Measurements from ENCODE around the gene SUPV3L1. TPM values are rescaled to one million over a fixed set of nuclear protein-coding genes. Genes with fewer than 3 reads are reported as not detected.
A peak's percentile ranks its signal among the peaks of the same experiment; 100 is the strongest.

Gene SUPV3L1
- total and polyA plus RNA-seq, 9 of the 15 experiments (the other 6 are each of a cell fraction or from before 2014, with no cell fraction given): 45.2 to 156 (median 92.6) TPM

DNA sequence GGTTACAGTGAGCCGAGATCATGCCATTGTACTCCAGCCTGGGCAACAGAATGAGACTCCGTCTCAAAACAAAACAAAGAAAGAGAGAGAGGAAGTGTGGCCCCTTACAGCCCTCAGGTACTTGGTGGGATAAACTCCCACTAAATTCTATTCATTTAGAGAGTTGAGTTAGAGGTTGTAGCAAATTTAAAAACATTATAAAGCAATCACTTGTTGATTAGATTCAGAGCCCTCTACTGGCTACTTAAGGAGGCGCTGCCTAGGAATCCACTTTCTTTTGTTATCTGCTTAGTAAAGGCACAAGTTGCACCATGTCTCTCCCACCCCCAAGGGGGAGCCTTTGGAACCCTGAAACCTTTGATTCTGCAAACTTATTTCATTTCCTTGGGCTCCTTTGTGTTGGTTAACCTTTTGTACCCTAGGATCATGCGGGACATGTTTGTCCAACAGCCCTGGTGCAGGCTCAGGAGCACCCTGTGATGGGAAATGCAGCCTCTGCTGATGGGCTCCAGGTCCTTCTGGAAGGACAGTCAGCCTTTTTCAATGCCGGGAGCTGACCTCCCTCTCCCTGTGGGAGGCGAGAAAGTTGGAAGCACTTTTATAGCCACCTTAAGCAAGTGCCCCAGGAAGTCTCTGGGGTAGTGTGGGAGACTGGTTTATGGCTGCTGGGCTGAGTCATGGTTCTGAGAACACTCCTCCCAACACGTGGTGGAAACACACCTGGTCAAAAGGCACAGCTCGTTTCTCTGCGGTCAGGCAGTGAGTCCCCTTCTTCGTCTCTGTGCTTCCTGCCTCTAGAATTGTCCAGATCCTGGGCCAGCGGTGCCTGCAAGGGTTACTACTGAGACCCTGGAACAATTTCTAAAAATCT, 42.4 kb downstream of the SUPV3L1 start (continued):
- TF ChIP-seq ATF2 (CRISPR knock-in tag; IDR thresholded peaks at IDR 0.05) (no peak), RAD21 (CRISPR knock-in tag; conservative IDR thresholded peaks at IDR 0.05 in 1 of 2, IDR thresholded peaks at IDR 0.05 in 1 of 2) (peak; percentile 74 to 85), MED1 (CRISPR knock-in tag; IDR thresholded peaks at IDR 0.05; ENCODE audit: borderline replicate concordance) (no peak), KHSRP (IDR thresholded peaks at IDR 0.05) (no peak), TEAD1 (CRISPR knock-in tag; IDR thresholded peaks at IDR 0.05) (peak in 1 of 2 experiments; percentile 14; a peak in 2 of 4 replicates), POLR2H (tag; IDR thresholded peaks at IDR 0.05; ENCODE audit: low read depth) (no peak), ZNF263 (CRISPR knock-in tag; IDR thresholded peaks at IDR 0.05; ENCODE audit: borderline replicate concordance) (peak; percentile 34; the same call in 1 of the 2 replicates), CC2D1A (IDR thresholded peaks at IDR 0.05) (0 out of 2 replicates have a peak, but pooled peaks have one; percentile 9), MTA3 (IDR thresholded peaks at IDR 0.05; ENCODE audit: borderline replicate concordance) (peak; percentile 77), E2F3 (CRISPR knock-in tag; IDR thresholded peaks at IDR 0.05) (peak; percentile 68; the same call in 1 of the 2 replicates), TCF3 (CRISPR knock-in tag; IDR thresholded peaks at IDR 0.05) (peak; percentile 37; the same call in 1 of the 2 replicates), HDAC8 (tag; IDR thresholded peaks at IDR 0.05) (0 out of 2 replicates have a peak, but pooled peaks have one; percentile 17), EP400 (IDR thresholded peaks at IDR 0.05) (peak; percentile 90), PHF8 (IDR thresholded peaks at IDR 0.05; ENCODE audit: borderline replicate concordance, low read length) (peak; percentile 45; the same call in 1 of the 2 replicates), ZNF140 (CRISPR knock-in tag; IDR thresholded peaks at IDR 0.05) (no peak), CBX3 (IDR thresholded peaks at IDR 0.05; ENCODE audit: borderline replicate concordance in 1 of 2, low read length in 2 of 2) (peak in 1 of 2 experiments; percentile 64; a peak in 1 of 3 replicates), PRDM10 (IDR thresholded peaks at IDR 0.05; ENCODE audit: partially characterized antibody) (peak; percentile 48), HOXB6 (CRISPR knock-in tag; IDR thresholded peaks at IDR 0.05; ENCODE audit: borderline replicate concordance) (peak; percentile 26; the same call in 1 of the 2 replicates), ZBTB26 (CRISPR knock-in tag; IDR thresholded peaks at IDR 0.05) (0 out of 2 replicates have a peak, but pooled peaks have one; percentile 38)
- TF ChIP-seq, protein P1, sequence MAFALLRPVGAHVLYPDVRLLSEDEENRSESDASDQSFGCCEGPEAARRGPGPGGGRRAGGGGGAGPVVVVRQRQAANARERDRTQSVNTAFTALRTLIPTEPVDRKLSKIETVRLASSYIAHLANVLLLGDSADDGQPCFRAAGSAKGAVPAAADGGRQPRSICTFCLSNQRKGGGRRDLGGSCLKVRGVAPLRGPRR (CRISPR knock-in tag; IDR thresholded peaks at IDR 0.05): peak; percentile 85; the same call in 1 of the 2 replicates

Data from K562 (cell line).